HT1080 (cell line): ENCODE data around the gene ADA. TPM values are rescaled to one million over a fixed set of nuclear protein-coding genes. Genes with fewer than 3 reads are reported as not detected.

ENCODE experiments used
- DNase-seq: peaks from one replicate; pipeline ENCODE4 v3.0.0-alpha.2; 2015; ENCODE audit warnings: low read depth
- total RNA-seq: library from RNA; depleted of rRNA; stranded (reverse); fragments of >200 nt; shearing (Covaris generic); gene quantifications from 2 replicates; pipeline ENCODE4 v1.2.3, GENCODE V29; 2014

ADA gene
- total RNA-seq, 1 experiment from 2014 or later: 10.3 TPM

- peak; percentile 60 for DNase-seq
These were observed 5.4 kb downstream of the ADA start for GRCh38 chr20:44646023-44646640.

DNA sequence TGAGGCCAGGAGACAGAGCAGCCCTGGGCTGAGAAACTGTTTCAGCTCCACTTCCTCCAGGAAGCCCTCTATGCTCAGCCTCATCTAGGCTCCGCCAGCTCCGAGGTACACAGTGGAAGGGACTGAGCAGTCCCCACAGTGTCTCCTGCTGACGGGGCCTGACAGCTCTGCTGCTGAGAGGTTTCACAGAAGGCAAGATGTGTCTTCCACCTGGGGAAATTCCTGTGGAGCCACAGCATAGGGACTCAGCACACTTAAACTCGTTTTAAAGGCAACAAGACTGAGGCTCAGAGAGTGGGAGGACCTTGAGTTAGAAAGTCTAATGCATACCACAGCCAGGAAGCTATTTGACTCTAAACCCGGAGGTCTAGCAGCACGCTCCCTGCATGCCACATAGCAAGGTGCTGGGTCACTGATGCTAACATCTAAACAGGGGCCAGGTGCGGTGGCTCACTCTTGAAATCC lies 6.8 kb downstream of the ADA start:
- DNase-seq: no peak

DNA sequence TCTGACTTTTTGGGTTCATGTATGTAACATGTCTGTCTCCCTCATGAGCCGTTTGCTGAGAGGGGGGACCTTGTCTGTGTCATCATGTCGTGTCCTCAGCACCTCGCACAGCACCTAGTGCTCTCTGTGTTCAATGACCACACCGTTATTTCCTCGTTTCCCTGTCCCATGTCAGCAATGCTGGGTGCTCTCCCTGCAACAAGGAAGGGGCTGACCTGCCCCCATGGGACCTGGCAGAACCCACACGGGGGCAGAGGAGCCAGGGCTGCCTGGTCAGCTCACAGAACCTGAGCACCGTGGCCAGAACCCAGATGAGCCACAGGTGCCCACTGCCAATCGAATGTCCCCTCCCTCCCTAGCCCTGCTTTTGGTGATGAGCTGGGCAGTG lies 7.3 kb downstream of the ADA start:
- DNase-seq: no peak

GRCh38 chr20:44643596-44644229 lies 7.8 kb downstream of the ADA start:
- DNase-seq: peak; percentile 94

- no peak for DNase-seq
These were observed 8.4 kb downstream of the ADA start for GRCh38 chr20:44643154-44643519.

DNA sequence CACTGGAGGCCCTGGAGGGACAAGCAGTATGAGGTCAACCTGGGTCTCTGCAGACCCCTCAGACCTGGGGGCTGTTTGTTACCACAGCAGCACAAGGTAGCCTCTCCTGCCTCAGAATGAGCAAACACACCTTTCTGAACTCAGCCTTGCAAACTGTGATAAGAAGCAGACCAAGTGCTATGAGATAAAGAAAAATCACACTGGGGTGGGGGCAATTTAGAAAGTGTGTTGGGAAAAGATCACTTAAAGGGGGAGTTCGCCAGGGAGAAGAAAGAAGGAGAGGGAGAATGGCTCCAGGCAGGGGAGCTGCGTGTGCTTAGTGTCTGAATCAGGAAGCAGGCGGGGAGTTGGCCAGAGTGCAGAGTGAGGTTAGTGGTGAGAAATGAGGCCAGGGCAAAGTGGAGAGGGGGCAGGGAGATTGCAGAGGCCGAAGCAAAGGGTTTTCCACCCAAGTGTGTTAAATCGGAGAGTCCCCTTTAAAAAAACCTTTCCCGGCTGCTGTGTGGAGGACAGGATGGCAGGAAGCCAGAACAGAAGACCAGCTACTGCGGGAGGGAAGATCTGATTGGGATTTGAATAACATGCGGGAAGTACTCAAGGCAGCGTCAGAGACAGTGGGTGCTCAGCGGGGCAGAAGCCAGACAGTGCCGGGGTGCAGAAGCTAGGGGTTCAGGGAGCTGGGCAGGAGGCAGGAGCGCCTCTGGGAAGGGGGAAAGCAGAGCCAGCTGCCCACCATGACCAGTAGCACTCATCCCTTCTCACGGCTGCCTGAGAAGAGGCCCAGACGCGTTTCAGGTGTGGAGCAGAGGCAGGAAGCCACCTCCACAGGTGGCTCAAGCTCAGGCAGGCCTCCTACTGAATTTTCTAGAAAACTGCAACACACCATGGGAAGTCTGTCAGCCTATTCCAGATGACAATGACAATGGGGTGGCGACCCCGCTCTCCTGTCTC lies 9.0 kb downstream of the ADA start:
- DNase-seq: peak; percentile 87

DNA sequence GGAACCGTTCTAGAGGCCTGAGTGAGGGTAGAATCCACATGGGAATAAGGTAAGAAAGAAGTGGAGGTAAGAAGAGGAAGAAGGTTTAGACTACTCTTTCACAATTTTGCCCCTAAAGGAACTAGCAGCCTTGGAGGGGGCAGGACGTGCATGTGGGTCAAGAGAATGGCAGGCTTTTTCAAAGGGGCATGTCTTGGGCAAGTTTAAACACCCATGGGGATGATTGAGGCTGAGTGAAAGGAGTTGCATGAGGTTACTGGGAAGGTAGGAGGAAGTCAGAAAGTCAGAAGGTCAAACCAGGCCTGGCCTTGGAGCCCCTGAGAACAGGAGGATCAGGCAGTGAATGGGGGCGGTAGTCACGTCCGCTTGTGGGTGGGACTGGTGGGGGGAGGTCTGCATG lies 10.2 kb downstream of the ADA start:
- no peak for DNase-seq

DNA sequence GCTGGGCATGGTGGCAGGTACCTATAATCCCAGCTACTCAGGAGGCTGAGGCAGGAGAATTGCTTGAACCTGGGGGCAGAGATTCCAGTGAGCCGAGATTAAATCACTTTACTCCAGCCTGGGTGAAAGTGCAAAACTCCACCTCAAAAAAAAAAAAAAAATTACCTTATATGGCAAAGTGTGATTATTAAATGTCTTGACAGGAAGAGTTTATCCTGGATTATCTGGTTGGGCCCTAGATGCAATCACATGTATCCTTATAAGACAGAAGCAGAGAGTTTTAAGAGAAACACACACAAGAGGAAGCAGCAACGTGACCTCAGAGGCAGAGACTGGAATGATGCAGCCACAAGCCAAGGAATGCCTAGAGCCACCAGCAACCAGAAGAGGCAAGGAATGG lies 11.0 kb downstream of the ADA start:
- no peak for DNase-seq

GRCh38 chr20:44637522-44638372 lies 13.8 kb downstream of the ADA start:
- DNase-seq: no peak

DNA sequence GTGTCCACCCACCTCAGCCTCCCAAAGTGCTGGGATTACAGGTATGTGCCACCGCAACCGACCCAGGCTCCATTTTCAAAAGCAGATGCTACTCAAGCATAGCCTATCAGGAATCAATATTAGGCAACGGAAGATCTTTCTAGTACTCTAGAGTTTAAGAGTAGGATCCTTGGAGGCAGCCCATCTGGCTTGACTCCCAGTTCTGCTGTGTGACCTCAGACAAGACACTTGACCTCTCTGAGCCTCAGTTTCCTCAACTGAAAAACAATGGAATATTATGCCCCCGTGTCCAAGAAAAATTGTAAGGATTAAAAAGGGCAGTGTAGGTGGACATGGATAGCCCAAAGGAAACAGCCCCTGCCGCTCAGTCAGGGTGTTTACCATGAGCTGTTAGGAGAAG lies 14.5 kb downstream of the ADA start:
- no peak for DNase-seq

DNA sequence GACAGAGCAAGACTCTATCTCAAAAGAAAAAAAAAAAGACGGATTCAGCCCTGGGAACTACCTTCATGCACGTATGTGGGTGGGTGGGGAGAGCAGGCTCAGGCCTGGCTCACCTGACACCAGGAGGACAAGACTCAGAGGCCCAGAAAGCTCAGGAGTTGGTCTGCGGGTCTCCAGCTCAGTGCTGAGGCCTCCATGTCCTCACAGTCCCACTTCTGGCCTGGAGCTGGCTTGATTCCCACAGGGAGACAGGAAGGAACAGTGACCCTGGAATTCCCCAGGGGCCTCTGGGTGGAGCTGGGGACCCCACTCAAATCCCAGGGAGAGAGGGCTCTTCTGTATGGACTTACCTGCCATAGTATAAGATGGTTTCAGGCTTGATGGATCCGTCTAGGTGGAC lies 15.6 kb downstream of the ADA start:
- DNase-seq: no peak

GRCh38 chr20:44633872-44634600 lies 17.5 kb downstream of the ADA start:
- no peak for DNase-seq

GRCh38 chr20:44633187-44633810 lies 18.2 kb downstream of the ADA start:
- no peak for DNase-seq

GRCh38 chr20:44632103-44632752 lies 19.3 kb downstream of the ADA start:
- DNase-seq: no peak

GRCh38 chr20:44630297-44630696 lies 21.2 kb downstream of the ADA start:
- no peak for DNase-seq

DNA sequence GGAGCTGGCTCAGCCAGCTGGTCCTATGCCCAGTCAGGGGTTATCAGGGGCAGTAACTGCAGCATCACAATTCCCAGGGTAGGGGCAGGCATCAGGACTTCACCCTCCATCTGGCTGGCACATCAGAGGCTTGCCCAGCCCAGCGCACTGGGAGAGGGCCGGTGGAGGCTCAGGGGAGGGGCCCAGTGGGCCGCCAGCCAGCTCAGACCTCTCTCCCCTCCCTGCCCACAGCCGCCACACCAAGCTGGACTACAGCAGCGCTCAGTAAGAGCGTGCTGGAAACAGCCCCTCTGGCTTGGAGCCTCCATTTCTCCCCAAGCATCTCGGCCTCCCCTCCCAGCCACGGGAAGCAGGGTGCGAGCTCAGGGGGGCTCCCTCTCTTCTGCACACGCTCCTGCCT lies 22.0 kb downstream of the ADA start:
- no peak for DNase-seq

- DNase-seq: no peak
These were observed 22.5 kb downstream of the ADA start for GRCh38 chr20:44629017-44629385.

- no peak for DNase-seq
These were observed 24.0 kb downstream of the ADA start for GRCh38 chr20:44627364-44628010.

DNA sequence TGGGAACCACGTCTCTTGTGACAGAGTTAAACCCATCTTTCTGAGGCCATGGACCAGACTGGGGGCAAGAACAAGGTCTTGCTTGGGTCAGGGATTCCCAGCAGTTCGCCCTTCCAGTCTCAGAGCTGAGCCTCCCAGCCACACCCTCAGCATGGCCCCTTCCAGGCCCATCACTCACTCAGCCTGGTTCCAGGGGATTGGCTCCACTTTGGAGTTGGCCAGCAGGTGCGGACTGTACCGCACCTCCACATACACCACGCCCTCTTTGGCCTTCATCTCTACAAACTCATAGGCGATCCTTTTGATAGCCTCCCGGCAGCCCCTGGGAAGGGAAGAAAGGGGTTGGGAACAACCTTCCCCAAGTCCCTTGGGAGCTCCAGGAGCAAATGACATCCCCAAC lies 25.2 kb downstream of the ADA start:
- no peak for DNase-seq
